ENCODE data around the gene PRM3.

PRM3 gene

DNA sequence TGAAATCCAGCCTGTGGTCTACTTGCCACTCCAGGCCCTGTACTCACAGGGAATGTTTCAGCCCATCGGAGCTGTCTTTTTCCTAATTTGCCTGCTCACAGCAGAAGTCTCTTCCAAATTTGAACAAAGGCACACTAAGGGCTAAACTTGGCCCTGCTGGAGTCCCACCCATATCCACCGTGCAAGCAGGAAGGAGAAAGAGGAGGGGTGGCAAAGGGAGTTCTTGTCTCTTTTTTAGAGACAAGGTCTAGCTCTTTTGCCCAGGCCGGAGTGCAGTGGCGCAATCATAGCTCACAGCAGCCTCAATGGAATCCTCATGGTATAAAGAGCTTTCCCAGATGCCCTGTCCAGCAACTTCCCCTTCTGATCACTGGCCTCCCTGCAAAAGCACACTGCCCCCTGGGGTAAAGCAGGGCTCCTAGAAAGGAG, 10.4 kb upstream of the PRM3 start:
- no peak for DNase-seq (ENCODE audit: low read depth in 2 of 2, low spot score in 1 of 2)

DNA sequence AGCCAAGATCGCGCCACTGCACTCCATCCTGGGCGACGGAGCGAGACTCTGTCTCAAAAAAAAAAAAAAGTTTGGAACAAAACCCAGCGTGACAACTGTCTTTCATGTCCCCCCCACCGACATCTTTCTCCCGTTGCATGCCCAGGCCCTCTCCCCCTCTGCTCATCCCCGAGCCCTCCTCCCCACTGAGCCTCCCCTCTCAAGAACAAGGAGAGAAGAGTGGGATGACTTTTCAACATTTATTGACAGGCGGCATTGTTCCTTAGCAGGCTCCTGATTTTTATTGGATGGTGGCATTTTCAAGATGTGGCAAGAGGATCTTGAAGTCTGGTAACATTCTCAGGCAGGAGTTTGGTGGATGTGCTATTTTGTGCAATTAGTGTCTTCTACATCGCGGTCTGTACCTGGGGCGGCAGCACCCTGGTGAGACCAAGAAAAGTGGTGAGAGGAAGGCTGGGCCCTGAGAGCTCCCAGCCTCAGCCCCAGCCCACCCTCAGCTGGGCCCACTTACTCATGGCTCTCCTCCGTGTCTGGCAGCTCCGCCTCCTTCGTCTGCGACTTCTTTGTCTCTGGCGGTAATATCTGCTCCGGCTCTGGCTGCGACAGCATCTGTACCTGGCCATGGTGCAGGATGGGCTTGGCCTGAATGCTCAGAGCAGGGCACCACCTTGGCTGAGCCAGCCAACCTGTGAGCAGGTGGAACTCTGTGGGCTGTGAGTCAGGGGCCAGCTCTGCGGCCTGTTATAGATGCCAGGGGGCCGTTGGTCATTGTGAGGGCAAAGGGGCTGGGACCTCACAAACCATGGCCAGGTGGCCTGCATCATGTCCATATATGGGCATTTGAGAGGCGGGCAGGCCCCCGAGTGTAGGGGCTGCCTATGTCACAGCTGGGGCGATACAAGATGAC, 7.4 kb upstream of the PRM3 start, which contains the start of gene PRM1:
Gene PRM1 (minus strand): TSS at position 715 of the 907 bp plus-strand sequence. CDS start 92 bp downstream, at position 623.
- DNase-seq (ENCODE audit: low read depth in 2 of 2, low spot score in 1 of 2) = no peak

DNA sequence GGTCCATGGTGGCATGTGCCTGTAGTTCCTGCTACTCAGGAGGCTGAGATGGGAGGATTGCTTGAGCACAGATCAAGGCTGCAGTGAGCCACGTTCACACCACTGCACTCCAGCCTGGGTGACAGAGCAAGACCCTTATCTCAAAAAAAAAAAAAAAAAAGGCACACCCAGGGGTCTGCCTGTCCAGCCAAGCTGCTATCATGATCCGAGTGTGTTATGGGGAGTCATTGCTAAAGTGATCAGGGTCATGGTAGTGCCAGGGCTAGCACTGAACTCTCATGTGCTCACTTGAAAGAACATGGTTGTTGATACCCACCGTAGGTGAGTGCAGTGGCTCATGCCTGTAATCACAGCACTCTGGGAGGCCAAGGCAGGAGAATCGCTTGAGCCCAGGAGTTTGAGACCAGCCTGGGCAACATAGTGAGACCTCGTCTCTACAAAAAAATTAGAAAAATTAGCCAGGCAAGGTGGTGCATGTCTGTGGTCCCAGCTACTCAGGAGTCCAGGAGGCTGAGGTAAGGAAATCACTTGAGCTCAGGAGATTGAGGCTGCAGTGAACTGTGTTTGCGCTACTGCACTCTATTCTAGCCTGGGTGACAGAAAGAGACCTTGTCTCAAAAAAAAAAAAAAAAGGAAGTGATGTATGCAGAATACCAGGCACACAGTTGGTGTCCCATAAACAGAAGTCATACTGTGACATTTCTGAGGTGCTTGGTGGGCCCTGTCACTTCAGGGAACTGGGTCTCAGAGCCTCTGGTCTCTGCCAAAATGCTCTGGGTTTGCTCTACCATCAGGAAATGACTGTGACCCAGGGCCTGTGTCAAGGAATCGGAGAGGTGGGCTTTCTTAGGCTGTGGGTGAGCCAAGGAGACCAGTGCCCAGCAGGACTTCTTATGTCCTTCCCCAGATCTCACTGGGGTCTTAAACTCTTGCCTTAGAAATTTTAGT, 5.5 kb upstream of the PRM3 start:
- no peak for DNase-seq (ENCODE audit: low read depth in 2 of 2, low spot score in 1 of 2)

DNA sequence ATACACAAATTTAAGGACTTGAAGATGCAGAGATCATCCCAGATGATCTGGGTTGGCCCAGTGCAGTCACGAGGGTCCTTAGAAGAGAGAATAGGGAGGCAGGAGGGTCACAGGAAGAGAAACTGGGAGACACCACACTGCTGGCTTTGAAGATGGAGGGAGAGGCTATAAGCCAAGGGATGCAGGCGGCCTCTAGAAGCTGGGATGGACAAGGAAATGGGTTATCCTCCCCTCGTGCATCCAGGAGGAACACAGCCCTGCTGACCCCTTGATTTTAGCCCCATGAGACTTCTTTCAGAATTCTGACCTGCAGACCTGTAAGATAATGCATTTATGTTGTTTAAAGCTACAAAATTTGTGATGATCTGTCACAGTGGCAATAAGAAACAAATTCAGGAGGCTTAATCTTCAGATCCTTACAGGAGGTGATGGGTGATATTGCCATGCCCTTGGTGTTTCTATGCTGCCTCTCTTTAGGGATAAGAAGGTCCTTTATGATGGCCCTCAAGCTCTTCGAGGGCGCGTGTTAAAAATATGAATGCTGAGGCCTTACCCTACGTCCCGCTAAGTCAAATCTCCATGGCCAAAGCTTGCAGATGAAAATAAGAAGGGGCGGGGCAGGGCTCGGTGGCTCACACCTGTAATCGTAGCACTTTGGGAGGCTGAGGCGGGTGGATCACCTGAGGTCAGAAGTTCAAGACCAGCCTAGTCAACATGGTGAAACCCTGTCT, 4.3 kb upstream of the PRM3 start:
- DNase-seq (ENCODE audit: low read depth in 2 of 2, low spot score in 1 of 2) = no peak

DNA sequence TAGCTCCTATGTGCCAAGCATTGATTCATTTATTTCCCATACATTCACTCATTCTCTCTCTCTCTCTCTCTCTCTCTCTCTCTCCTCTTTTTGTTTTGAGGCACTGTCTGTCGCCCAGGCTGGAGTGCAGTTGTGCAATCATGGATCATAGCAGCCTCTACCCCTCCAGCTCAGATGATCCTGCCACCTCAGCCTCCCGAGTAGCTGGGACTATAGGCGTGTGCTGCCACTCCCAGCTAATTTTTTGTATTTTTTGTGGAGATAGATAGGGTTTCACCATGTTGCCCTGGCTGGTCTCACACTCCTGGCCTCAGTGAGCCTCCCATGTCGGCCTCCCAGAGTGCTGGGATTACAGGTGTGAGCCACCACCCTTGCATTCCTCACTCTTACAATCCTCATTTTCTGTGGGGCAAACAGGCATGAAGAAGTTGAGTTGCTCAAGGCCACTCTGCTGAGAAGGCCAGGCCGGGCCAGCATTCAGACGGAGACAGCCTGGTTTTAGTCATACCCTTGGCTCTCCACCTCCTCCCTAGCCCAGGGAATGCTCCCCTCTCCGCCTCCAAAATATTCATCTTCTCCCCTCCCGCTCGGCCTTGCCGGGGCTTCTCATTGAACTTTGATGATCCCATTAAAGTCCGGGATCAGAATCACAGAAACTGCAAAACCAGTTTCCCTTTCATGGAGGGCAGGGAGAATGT, 3.6 kb upstream of the PRM3 start:
- DNase-seq (ENCODE audit: low read depth in 2 of 2, low spot score in 1 of 2) = no peak

DNA sequence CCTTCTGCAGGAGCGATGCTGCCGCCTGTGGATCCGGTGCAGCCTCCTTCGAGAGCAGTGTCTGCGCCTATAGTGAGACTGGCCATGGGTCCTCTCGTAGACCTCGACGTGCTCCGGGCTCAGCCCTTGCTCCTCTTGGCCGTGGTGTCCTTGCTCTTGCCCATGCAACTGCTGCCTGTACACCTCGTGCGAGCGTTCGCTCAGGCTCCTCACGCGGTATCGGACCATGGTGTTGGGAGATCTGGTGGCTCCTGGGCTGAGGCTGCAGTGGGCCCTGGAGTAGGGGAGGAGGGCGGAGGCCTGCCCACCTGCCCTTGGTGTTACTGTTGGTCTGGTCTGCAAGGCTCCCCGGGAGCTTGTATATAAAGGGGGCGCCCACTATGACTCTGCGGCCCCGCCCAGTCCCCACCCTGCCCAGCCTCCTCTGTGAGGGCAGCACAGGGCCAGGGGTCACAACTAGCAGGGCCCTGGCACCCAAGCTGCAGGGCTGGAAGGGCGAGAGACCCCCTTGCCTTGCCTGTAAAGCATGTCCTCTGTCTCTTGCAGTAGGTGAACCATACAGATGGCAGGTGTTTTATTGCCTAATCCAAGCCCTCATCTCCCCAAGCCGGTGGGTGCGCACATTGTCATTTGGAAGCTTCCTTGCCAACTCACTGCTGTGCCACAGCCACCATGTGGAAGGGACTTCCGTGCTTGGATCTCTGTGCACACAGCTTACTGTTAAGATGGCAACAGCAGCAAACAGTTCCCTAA, 2.9 kb upstream of the PRM3 start, which contains the start of gene PRM2:
Gene PRM2 (minus strand): TSS at position 338 of the 753 bp plus-strand sequence. CDS start 110 bp downstream, at position 228.
- DNase-seq (ENCODE audit: low read depth in 2 of 2, low spot score in 1 of 2) = no peak

DNA sequence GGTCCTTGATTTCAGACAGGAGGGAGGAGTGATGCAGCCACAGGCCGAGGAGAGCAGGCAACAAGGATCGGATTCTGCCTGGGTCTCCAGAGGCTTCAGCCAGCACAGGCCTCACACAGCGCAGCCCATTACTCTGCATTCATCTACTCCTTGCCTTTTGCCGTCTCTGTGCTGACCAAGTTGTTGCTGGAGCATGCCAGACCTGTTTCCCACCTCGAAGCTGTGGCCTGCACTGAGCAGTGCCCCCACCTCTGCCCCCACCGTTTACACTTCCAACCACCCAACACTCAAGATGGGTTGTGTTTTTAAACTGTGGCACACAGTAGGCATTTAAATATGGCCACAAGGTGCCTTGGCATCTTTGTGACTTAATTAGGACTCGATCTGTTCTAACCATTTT, 1.5 kb upstream of the PRM3 start:
- DNase-seq (ENCODE audit: low read depth in 2 of 2, low spot score in 1 of 2) = no peak

DNA sequence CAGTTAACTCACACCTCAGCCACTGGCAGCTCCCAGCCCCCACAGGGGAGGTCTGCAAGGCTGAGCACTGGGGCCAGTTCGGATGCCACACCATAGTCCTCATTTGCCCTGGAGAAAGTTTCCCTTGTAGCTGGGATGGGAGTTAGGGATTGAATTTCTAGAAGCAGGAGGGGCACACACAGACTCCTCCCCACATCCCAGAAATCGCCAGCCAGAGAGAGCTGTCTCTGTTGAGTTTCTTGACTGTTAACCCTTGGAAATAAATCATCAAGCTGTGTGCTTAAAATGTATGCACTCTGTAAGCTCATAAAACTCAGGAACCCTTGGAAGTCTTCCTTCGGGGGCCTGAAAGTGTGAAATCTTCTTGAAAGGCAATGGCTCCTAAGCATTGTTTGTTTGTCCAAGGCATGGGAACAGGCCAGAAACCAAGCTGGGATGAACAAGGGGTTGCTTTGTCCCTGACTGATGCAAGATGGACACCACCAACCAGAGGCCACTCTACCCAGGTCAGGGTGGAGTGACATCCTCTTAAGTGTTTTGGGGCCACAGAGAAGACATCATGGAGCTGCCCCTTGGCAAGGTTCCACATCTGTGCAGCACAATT, 394 bp upstream of the PRM3 start:
- no peak for DNase-seq (ENCODE audit: low read depth in 2 of 2, low spot score in 1 of 2)

DNA sequence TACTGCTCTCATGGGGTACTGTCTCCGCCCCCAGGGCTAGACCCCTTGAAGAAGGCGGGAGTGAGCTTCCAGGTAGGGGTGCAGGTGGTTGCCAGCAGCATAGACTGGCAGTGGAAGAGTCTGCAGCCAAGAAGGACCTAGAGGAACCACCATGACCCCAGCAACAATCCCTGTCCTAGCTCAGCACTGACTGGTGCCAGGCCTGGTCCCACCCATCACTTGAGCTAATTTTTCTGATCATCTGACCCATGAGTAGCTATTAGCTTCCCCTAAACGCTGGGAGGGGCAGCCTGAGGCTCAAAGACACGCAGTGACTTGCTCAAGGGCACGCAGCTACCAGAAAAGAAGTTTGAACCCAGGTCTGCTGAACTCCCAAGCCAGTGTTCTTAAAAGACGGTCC, 945 bp downstream of the PRM3 start:
- no peak for DNase-seq (ENCODE audit: low read depth in 2 of 2, low spot score in 1 of 2)

DNA sequence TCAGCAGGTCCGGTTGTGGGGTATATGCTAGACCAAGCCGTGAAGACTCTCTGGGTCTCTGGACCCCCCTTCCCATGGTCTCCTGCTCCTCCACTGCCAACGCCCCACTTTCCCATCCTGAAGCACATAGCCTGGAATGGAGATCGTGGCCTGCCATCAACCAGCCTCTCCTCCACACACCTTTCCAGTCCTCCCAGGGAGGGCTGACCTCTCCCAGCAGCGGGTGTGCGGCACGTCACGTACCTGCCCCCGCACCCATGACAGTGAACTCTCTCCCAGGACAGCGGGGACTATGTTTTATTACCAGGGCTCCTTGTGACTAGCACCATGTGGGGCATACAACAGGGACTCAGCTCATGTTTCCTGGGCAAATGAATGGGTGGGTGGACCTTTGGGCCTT, 1.8 kb downstream of the PRM3 start:
- DNase-seq (ENCODE audit: low read depth in 2 of 2, low spot score in 1 of 2) = no peak

DNA sequence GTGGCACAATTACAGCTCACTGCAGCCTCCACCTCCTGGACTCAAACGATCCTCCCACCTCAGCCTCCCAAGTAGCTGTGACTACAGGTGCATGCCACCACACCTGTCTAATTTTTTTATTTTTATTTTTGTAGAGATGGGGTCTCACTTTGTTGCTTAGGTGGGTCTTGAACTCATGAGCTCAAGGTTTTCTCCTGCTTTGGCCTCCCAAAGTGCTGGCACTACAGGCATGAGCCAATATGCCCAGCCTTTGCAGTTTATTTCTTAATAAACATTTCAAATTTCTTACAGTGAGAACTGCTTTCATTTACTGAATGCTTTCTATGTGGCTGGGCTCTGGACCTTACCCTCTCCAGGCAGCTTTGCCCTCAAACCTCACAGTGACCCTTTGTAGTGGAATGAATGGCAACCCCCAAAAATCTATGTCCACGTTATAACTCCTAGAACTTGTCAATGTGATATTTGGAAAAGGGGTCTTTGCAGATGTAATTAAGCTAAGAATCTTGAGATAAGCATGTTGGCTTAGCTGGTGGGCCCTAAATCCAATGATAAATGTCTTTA, 2.7 kb downstream of the PRM3 start:
- DNase-seq (ENCODE audit: low read depth in 2 of 2, low spot score in 1 of 2) = no peak

DNA sequence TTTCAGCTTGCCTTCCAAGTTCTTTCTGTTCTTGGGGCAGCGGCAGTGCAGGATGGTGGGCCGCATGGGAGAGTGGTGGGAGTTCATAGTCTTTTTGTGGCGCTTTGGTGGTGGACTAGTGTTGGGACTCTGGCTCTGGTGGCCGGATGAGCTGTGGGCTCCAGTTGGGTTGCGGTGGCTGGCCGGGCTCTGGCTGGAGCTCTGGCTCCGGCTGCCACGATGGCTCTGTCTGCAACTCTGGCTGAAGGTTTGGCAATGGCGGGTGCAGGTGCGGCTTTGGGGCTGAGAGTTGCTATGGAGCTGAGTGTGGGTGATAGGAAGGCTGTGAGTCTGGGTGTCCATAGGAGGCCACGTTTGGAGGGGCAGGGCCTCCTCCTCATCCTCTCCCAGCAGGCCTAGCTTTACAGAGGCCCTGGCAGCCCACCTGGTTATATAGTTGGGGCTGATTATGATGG, 4.5 kb downstream of the PRM3 start, which contains the start of gene TNP2:
Gene TNP2 (minus strand): TSS at position 405 of the 455 bp plus-strand sequence. CDS start 63 bp downstream, at position 342.
- DNase-seq (ENCODE audit: low read depth in 2 of 2, low spot score in 1 of 2) = no peak

DNA sequence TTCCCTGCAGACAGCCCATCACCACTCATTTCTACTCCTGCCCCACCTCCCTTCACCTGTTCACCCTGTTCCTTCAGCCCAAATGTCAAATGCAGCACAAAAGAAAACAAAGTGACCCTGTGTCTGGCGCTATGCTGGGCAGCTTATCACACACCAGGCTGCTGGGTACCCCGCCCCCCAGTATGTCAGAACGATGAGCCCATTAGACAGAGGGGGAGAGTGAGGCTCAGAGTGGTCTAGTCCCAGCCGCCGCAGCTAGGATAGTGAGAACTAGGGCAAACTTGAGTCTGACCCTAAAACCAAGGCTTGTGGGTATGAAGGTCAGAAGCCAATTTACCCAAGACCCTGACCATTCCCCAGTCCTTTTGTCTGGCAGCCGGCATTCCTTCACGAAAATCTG, 8.3 kb downstream of the PRM3 start:
- DNase-seq (ENCODE audit: low read depth in 2 of 2, low spot score in 1 of 2) = no peak

DNA sequence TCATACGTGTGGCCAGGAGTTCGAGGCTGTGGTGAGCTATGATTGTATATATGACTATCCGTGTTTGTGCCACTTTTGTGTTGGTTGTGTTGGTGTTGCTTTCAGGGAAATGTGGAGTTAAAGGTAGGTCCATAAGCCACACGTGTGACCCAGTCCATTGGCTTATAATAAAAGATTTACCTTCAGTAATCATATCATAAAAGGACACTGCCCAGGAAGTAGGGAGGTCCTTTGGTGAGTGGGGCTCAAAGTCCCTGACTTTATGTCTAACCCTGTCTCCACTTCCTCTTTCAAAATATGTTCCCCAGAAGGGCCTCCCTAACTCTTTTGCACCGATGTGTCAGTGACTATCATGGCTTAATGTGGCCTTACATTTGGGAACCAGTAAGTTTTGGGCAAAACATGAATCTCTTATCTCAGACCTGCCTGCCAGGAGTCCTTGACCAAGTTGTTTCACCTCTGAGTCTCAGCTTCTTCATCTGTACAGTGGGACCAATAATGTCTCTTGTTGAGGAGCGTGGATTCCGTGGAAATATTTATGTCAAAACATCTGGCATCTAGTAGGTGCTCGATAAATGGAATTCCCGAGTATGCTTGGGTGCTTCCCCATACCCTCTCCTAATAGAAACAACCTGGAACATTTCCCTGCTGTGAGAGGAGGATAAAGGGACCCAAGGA, 9.1 kb downstream of the PRM3 start:
- DNase-seq (ENCODE audit: low read depth in 2 of 2, low spot score in 1 of 2) = no peak

DNA sequence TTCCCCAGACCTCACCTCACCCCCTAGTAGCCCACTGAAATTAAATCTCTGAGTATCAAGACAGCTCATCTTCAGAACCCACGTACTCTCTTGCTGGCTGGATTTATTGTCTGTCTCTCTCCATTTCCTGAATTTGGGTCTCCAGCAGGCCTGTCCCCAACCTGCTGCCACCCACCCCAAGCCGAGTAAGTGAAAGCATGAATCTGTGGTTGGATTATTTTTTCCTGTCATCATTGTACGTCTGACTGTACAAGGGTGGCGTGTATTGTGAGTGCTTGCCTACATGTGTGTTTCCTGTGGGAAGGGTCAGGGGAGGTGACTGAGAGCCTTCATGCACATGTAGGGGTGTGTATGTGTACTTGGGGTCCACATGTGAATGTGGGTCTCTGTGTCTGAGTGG, 9.7 kb downstream of the PRM3 start:
- no peak for DNase-seq (ENCODE audit: low read depth in 2 of 2, low spot score in 1 of 2)

DNA sequence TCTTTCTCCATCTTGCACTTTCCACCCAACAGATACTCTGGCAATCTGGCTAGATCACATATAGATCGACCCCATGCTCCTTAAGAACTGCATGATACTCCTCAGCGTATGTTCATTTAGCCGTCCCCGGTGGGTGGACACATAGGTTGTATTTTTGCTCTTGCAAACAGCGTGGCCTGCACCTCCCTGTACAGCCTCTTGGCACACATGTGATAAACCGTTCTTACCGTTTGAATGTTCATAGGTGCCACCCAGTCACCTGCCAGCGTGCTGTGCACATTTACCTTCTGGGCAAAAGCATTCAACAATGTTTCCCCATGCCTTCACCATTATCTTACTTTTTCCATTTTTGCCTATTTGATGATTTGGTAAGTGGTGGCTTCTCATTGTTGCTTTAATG, 10.5 kb downstream of the PRM3 start:
- DNase-seq (ENCODE audit: low read depth in 2 of 2, low spot score in 1 of 2) = no peak

DNA sequence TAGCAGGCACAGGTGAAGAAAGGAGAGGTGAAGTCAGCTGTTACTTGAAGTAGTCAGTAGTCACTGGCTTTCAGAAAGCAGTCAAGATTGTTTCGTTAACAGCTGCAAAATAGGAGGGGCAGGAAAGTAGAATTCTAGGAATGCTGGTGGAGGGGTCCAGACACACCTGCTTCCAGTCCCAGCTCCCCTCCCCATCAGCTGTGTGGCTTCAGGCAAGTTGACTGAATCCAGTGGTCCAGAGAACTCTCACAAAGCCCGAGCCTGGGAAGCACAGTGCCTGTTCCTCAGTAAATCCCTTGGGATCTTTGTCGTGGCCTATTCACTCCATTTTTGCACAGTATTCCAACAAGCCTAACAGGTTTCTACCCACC, 12.8 kb downstream of the PRM3 start:
- no peak for DNase-seq (ENCODE audit: low read depth in 2 of 2, low spot score in 1 of 2)

Data from stimulated activated CD8-positive, alpha-beta memory T cell treated with anti-CD3 and anti-CD28 coated beads, Interleukin-4, amount 100 ng/mL, for 1 hour (primary cell).